GM23338 (cell line): ENCODE measurements around the gene RASEF. TPM values are rescaled to one million over a fixed set of nuclear protein-coding genes. Genes with fewer than 3 reads are reported as not detected.
A peak's percentile ranks its signal among the peaks of the same experiment; 100 is the strongest.

Experiments used
- ATAC-seq: fragments of 200-7000 bp; cut with Tn5 transposase; 3 replicates; pipeline ENCODE4 v1.9.1; 2020
- DNase-seq: peaks from one replicate; pipeline ENCODE4 v3.0.0-alpha.2; 2015; ENCODE audit warnings: low spot score
- H2AFZ ChIP-seq: fragments of 200-600 bp; sonication (generic); 2 replicates; pipeline ENCODE4 v1.8.0; 2016; ENCODE audit warnings: antibody characterized with exemption, mild to moderate bottlenecking, moderate library complexity
- H3F3A ChIP-seq: fragments of 200-600 bp; sonication (generic); replicated peaks from 2 replicates; pipeline ENCODE4 v1.8.0; 2017; ENCODE audit warnings: antibody characterized with exemption, mixed run types, low read depth
- H3K27ac ChIP-seq: fragments of 200-600 bp; sonication (generic); 2 replicates; pipeline ENCODE4 v1.6.1; 2016; ENCODE audit warnings: low read depth
- H3K27me3 ChIP-seq: fragments of 200-600 bp; sonication (generic); 2 replicates; pipeline ENCODE4 v1.8.0; 2016; ENCODE audit warnings: mild to moderate bottlenecking, mixed run types, moderate library complexity; ENCODE audit not compliant: insufficient read depth
- H3K36me3 ChIP-seq: fragments of 200-600 bp; sonication (generic); 2 replicates; pipeline ENCODE4 v1.8.0; 2016; ENCODE audit warnings: mild to moderate bottlenecking; ENCODE audit not compliant: insufficient read depth
- H3K4me1 ChIP-seq: fragments of 200-600 bp; sonication (generic); 2 replicates; pipeline ENCODE4 v1.8.0; 2016; ENCODE audit warnings: mild to moderate bottlenecking, moderate library complexity; ENCODE audit not compliant: insufficient read depth
- H3K4me2 ChIP-seq: fragments of 200-600 bp; sonication (generic); 2 replicates; pipeline ENCODE4 v1.7.1; 2017; ENCODE audit warnings: mixed run types
- H3K4me3 ChIP-seq: fragments of 200-600 bp; sonication (generic); 2 replicates; pipeline ENCODE4 v1.6.1; 2016; ENCODE audit warnings: mixed run types
- H3K79me2 ChIP-seq: fragments of 200-600 bp; sonication (generic); replicated peaks from 2 replicates; pipeline ENCODE4 v1.8.0; 2017; ENCODE audit warnings: mild to moderate bottlenecking; ENCODE audit not compliant: insufficient read depth
- H3K9me2 ChIP-seq: fragments of 200-600 bp; sonication (generic); 2 replicates; pipeline ENCODE4 v1.8.0; 2017; ENCODE audit not compliant: insufficient read depth
- H4K20me1 ChIP-seq: fragments of 200-600 bp; sonication (generic); replicated peaks from 2 replicates; pipeline ENCODE4 v1.8.0; 2017; ENCODE audit warnings: mild to moderate bottlenecking; ENCODE audit not compliant: insufficient read depth
- H3K27ac Mint-ChIP-seq: 2 replicates; pipeline ENCODE4 v1.8.0; 2020; ENCODE audit warnings: inconsistent platforms, mild to moderate bottlenecking, moderate library complexity, mixed read lengths
- H3K27me3 Mint-ChIP-seq: 3 replicates; pipeline ENCODE4 v1.8.0; 2022; ENCODE audit warnings: low read depth, mild to moderate bottlenecking, moderate library complexity, mixed read lengths, inconsistent platforms; ENCODE audit not compliant: insufficient read depth, poor library complexity
- H3K36me3 Mint-ChIP-seq: 3 replicates; pipeline ENCODE4 v1.8.0; 2021; ENCODE audit warnings: low read depth, mild to moderate bottlenecking, inconsistent platforms, moderate library complexity, mixed read lengths
- H3K4me1 Mint-ChIP-seq: 3 replicates; pipeline ENCODE4 v1.8.0; 2020; ENCODE audit warnings: mild to moderate bottlenecking, inconsistent platforms, mixed read lengths
- H3K4me3 Mint-ChIP-seq: 3 replicates; pipeline ENCODE4 v1.8.0; 2021; ENCODE audit warnings: moderate library complexity, mild to moderate bottlenecking, inconsistent platforms, mixed read lengths
- H3K9me3 Mint-ChIP-seq: 3 replicates; pipeline ENCODE4 v1.8.0; 2020; ENCODE audit warnings: moderate library complexity, mild to moderate bottlenecking, inconsistent platforms, mixed read lengths
- CREB1 ChIP-seq: fragments of 250-450 bp; sonication (Bioruptor Pico); IDR thresholded peaks from 2 replicates; pipeline ENCODE4 v1.5.0; 2020; ENCODE audit warnings: low read depth, mild to moderate bottlenecking, moderate library complexity
- EZH2phosphoT487 ChIP-seq: fragments of 200-600 bp; sonication (generic); IDR thresholded peaks from one replicate; pipeline ENCODE4 v1.8.1; 2018; ENCODE audit warnings: antibody characterized with exemption; ENCODE audit not compliant: unreplicated experiment
- NANOG ChIP-seq: IDR thresholded peaks from 2 replicates; pipeline ENCODE4 v1.6.1; 2016; ENCODE audit warnings: antibody characterized with exemption, borderline replicate concordance
- POLR2AphosphoS5 ChIP-seq: IDR thresholded peaks from 2 replicates; pipeline ENCODE4 v1.6.1; 2016; ENCODE audit warnings: antibody characterized with exemption, low read depth
- ZNF114 ChIP-seq: fragments of 250-450 bp; sonication (Bioruptor Pico); IDR thresholded peaks from 2 replicates; pipeline ENCODE4 v1.5.0; 2020; ENCODE audit warnings: mild to moderate bottlenecking, moderate library complexity
- ZNF331 ChIP-seq: fragments of 250-450 bp; sonication (Bioruptor Pico); IDR thresholded peaks from 2 replicates; pipeline ENCODE4 v1.5.0; 2020; ENCODE audit warnings: low read depth, mild to moderate bottlenecking, moderate library complexity
- polyA plus RNA-seq: library from polyadenylated mRNA; unstranded; fragments of >200 nt; fragmentation: Nextera tagmentation; extraction: Ambion mirVana; gene quantifications from 2 replicates; pipeline ENCODE4 v1.2.1, GENCODE V29; 2016
- total RNA-seq: library from RNA; depleted of rRNA; stranded (reverse); fragments of >200 nt; shearing (Covaris generic); gene quantifications from 2 replicates; pipeline ENCODE4 v1.2.3, GENCODE V29; 2014
- TF ChIP-seq, protein P1 (sequence below), 2 experiments: fragments of 200-600 bp in 1 of 2; sonication (generic) in 1 of 2; conservative IDR thresholded peaks; 2 replicates each; pipeline versions ENCODE4 v1.5.1 to v1.6.1; 2016 to 2017; ENCODE audit warnings: antibody characterized with exemption in 2 of 2, low read depth in 2 of 2, mild to moderate bottlenecking in 2 of 2, moderate library complexity in 1 of 2
- TF ChIP-seq, protein P2 (sequence below): IDR thresholded peaks from one replicate; pipeline ENCODE4 v1.6.1; 2018; ENCODE audit warnings: antibody characterized with exemption; ENCODE audit not compliant: unreplicated experiment
- TF ChIP-seq, protein P3 (sequence below): IDR thresholded peaks from 2 replicates; pipeline ENCODE4 v1.6.1; 2016; ENCODE audit warnings: antibody characterized with exemption

Gene RASEF
- total and polyA plus RNA-seq, 2 experiments from 2014 or later, result 3.6 to 10.4 TPM

- Histone ChIP-seq H3K9me2 (no peaks in the 10 kb centered on the region), H3K4me1 (peaks cover 8% of the 10 kb centered on the region), H3K27me3 (no peaks in the 10 kb centered on the region), H3F3A (no peaks in the 10 kb centered on the region), H3K4me3 (no peak overlapping the region), H3K36me3 (no peaks in the 10 kb centered on the region), H2AFZ (no peak overlapping the region), H4K20me1 (no peaks in the 10 kb centered on the region), H3K79me2 (no peaks in the 10 kb centered on the region), H3K27ac (no peak overlapping the region), H3K4me2 (no peak overlapping the region)
- H3K27me3 Mint-ChIP-seq, result no peaks in the 10 kb centered on the region
- TF ChIP-seq POLR2AphosphoS5 (no peak), EZH2phosphoT487 (no peak)
- TF ChIP-seq, protein P1, sequence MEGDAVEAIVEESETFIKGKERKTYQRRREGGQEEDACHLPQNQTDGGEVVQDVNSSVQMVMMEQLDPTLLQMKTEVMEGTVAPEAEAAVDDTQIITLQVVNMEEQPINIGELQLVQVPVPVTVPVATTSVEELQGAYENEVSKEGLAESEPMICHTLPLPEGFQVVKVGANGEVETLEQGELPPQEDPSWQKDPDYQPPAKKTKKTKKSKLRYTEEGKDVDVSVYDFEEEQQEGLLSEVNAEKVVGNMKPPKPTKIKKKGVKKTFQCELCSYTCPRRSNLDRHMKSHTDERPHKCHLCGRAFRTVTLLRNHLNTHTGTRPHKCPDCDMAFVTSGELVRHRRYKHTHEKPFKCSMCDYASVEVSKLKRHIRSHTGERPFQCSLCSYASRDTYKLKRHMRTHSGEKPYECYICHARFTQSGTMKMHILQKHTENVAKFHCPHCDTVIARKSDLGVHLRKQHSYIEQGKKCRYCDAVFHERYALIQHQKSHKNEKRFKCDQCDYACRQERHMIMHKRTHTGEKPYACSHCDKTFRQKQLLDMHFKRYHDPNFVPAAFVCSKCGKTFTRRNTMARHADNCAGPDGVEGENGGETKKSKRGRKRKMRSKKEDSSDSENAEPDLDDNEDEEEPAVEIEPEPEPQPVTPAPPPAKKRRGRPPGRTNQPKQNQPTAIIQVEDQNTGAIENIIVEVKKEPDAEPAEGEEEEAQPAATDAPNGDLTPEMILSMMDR (conservative IDR thresholded peaks at IDR 0.05; ENCODE audit: low read depth in 2 of 2), result no peak
- H3K4me1 Mint-ChIP-seq, result peaks cover 6% of the 10 kb centered on the region; the same call in 2 of the 3 replicates
- no peak for ATAC-seq
- no peak overlapping the region for H3K27ac Mint-ChIP-seq
- no peaks in the 10 kb centered on the region for H3K36me3 Mint-ChIP-seq
- H3K4me3 Mint-ChIP-seq, result no peak overlapping the region
- peak; percentile 6 for DNase-seq
- H3K9me3 Mint-ChIP-seq, result peaks cover 9% of the 10 kb centered on the region; the same call in 2 of the 3 replicates
These were observed 19.3 kb downstream of the RASEF start for GRCh38 chr9:83043597-83043996.

DNA sequence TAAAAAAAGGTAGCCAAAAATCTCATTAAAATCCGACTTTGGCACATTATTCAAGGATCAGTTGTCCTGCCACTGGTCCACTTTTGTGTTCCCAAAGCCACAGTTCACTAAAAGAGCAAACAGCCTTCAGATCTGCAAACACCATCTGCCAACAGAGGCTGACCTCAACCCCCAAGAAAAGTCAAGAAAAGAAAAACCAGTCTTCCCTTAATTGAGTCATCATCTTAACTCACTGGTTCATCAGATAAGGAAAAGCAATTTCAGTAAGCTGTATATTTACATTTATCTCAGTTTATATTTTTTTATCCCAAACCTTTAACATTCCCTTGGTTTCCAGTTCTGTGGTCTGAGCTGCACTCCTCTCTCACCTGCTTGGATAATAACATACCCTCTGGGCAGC is 21.2 kb downstream of the RASEF start:
- Histone ChIP-seq H3K27ac (no peak overlapping the region), H3K4me2 (no peak overlapping the region), H3K79me2 (no peaks in the 10 kb centered on the region), H3K4me3 (no peak overlapping the region), H3K4me1 (peaks cover 8% of the 10 kb centered on the region), H2AFZ (no peak overlapping the region), H3F3A (no peaks in the 10 kb centered on the region), H4K20me1 (no peaks in the 10 kb centered on the region), H3K27me3 (no peaks in the 10 kb centered on the region), H3K9me2 (no peaks in the 10 kb centered on the region), H3K36me3 (no peaks in the 10 kb centered on the region)
- TF ChIP-seq, protein P2, sequence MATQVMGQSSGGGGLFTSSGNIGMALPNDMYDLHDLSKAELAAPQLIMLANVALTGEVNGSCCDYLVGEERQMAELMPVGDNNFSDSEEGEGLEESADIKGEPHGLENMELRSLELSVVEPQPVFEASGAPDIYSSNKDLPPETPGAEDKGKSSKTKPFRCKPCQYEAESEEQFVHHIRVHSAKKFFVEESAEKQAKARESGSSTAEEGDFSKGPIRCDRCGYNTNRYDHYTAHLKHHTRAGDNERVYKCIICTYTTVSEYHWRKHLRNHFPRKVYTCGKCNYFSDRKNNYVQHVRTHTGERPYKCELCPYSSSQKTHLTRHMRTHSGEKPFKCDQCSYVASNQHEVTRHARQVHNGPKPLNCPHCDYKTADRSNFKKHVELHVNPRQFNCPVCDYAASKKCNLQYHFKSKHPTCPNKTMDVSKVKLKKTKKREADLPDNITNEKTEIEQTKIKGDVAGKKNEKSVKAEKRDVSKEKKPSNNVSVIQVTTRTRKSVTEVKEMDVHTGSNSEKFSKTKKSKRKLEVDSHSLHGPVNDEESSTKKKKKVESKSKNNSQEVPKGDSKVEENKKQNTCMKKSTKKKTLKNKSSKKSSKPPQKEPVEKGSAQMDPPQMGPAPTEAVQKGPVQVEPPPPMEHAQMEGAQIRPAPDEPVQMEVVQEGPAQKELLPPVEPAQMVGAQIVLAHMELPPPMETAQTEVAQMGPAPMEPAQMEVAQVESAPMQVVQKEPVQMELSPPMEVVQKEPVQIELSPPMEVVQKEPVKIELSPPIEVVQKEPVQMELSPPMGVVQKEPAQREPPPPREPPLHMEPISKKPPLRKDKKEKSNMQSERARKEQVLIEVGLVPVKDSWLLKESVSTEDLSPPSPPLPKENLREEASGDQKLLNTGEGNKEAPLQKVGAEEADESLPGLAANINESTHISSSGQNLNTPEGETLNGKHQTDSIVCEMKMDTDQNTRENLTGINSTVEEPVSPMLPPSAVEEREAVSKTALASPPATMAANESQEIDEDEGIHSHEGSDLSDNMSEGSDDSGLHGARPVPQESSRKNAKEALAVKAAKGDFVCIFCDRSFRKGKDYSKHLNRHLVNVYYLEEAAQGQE, result no peak
- no peak for TF ChIP-seq ZNF331
- no peak for TF ChIP-seq NANOG
- no peak for TF ChIP-seq POLR2AphosphoS5
- TF ChIP-seq, protein P3, sequence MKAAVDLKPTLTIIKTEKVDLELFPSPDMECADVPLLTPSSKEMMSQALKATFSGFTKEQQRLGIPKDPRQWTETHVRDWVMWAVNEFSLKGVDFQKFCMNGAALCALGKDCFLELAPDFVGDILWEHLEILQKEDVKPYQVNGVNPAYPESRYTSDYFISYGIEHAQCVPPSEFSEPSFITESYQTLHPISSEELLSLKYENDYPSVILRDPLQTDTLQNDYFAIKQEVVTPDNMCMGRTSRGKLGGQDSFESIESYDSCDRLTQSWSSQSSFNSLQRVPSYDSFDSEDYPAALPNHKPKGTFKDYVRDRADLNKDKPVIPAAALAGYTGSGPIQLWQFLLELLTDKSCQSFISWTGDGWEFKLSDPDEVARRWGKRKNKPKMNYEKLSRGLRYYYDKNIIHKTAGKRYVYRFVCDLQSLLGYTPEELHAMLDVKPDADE, result no peak
- TF ChIP-seq, protein P1 (conservative IDR thresholded peaks at IDR 0.05; ENCODE audit: low read depth in 2 of 2), result no peak
- TF ChIP-seq ZNF114 (CRISPR knock-in tag), result no peak
- TF ChIP-seq CREB1 (CRISPR knock-in tag), result no peak
- H3K27me3 Mint-ChIP-seq, result no peaks in the 10 kb centered on the region
- peaks cover 6% of the 10 kb centered on the region; the same call in 2 of the 3 replicates for H3K4me1 Mint-ChIP-seq
- no peak overlapping the region for H3K4me3 Mint-ChIP-seq
- H3K9me3 Mint-ChIP-seq, result peaks cover 9% of the 10 kb centered on the region; the same call in 2 of the 3 replicates
- ATAC-seq, result no peak
- no peak for DNase-seq
- no peaks in the 10 kb centered on the region for H3K36me3 Mint-ChIP-seq
- H3K27ac Mint-ChIP-seq, result no peak overlapping the region
